ENCODE results near the gene NAT8L.

NAT8L gene

DNA sequence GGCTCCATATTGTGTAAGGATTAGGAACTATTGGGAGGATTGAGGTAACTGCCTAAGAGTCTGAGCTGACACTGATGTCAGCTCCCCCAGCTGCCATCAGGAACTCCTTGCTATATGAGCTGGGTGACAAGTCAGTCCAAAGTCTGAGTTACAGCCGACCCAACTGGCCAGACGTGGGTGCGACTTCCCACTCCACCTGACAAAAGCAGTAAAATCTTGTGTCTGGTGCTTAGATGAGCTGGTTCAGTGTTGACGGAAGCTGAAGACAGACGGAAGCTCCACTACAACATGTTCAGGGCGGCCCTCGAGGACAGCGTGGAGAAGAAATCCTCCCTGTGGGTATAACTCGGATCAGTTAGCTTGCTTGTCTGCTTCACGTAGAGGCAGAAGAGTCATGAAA is 22.8 kb upstream of the NAT8L start:
- TF ChIP-seq, protein P1, sequence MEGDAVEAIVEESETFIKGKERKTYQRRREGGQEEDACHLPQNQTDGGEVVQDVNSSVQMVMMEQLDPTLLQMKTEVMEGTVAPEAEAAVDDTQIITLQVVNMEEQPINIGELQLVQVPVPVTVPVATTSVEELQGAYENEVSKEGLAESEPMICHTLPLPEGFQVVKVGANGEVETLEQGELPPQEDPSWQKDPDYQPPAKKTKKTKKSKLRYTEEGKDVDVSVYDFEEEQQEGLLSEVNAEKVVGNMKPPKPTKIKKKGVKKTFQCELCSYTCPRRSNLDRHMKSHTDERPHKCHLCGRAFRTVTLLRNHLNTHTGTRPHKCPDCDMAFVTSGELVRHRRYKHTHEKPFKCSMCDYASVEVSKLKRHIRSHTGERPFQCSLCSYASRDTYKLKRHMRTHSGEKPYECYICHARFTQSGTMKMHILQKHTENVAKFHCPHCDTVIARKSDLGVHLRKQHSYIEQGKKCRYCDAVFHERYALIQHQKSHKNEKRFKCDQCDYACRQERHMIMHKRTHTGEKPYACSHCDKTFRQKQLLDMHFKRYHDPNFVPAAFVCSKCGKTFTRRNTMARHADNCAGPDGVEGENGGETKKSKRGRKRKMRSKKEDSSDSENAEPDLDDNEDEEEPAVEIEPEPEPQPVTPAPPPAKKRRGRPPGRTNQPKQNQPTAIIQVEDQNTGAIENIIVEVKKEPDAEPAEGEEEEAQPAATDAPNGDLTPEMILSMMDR (IDR thresholded peaks at IDR 0.05; ENCODE audit: low read length, missing control alignments) = no peak
- DNase-seq (ENCODE audit: low read depth) = no peak
- H3K4me3 ChIP-seq (replicated peaks; ENCODE audit: low read depth, low read length) = no peak overlapping the region

DNA sequence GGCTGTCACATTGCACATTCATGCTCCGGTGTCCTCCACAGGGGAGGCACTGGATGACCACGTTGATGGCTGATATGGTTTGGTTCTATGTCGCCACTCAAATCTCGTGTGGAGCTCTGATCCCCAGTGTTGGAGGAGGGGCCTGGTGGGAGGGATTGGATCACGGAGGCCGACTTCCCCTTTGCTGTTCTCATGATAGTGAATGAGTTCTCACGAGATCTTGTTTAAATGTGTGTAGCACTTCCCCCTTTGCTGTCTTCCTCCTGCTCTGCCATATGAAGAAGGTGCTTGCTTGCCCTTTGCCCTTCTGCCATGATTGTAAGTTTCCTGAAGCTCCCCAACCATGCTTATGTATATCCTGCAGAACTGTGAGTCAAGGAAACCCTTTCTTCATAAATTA is 22.3 kb upstream of the NAT8L start:
- H3K4me3 ChIP-seq (replicated peaks; ENCODE audit: low read depth, low read length) = no peak overlapping the region
- no peak for DNase-seq (ENCODE audit: low read depth)
- TF ChIP-seq, protein P1 (IDR thresholded peaks at IDR 0.05; ENCODE audit: low read length, missing control alignments) = no peak

DNA sequence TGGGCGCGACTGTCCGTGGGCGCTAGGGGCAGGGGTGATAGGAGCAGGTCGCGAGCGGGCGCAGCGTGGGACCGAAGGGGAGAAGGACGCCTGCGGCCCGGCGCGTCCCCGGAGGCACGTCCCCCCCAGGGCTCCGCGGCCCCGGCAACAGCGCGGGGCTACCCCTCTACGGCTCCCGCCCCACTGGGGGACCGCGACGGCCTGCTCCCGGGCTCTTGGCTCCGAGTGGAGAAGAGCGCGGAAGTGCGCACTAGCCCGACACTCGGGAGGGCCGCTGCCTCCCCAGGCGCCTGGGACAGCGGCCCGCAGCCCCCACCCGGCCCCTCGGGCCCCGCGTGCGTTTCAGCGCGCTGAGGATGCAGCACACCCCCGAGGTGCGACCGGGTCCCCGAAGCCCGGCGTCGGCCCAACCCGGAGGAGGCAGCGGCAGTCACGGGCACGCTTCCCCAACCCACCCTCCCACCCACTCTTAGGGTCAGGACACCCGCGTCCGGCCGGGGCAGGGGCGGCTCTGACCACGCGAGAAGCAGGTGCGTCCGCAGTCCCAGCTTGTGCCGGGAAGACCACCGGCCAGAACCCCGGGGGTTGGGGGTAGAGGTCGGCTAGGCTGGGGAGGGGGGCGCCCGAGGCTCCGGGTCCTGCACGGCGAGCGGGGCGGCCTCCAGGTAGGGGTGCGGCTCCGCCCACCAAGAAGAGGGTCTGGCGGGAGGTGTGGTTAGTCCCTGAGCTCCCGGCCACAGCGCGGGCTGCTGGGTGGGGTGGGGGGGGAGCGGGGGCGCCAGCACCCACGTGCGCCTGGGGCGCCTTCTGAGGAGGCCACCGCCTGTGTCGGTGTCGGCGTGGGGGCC is 18.5 kb upstream of the NAT8L start:
- TF ChIP-seq, protein P1 (IDR thresholded peaks at IDR 0.05; ENCODE audit: low read length, missing control alignments) = no peak
- peak overlapping the region; percentile 77 for H3K4me3 ChIP-seq (replicated peaks; ENCODE audit: low read depth, low read length)
- no peak for DNase-seq (ENCODE audit: low read depth)

DNA sequence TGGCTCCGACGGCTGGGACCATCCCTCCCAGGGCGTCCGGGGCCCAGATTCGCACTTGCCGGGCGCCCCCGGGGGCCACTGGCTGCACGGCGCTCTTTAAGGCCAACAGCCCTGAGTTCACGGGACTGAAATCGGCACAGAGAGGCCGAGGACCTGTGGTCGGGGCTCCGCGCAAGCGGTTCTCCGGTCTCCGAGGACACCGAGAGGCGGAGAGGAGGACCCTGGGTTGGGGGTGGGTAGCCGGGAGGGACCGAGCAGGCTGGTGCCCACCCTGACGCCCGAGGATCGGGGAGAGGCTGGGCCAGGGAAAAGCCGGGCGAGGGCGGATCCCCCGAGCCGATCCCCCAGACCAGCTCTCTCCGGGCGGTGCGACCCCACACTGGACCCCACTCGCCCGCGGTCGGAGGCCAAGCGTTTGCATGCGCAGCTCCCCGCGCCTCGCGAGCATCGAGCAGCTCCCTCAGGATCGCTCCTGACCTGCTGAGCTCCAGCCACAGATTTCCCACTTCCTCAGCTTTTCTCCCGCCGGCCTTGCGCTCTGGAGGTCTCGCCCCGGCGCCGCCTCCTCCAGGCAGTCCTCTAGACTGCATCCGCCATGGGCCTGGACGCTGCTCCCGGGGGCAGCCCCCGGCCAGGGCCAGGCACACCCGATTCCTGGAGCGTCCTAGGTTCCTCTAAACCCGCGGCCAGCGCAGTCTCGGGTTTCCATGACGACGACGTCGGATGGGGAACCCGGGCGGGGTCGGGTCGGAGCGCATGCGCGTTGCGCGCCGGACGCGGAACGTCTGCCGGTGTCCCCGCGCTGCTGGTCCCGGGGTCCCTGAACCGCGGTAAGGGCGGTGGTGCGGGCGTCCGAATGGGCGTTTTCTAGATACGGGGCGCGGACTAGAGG is 17.6 kb upstream of the NAT8L start:
- DNase-seq (ENCODE audit: low read depth) = peak; percentile 79
- H3K4me3 ChIP-seq (replicated peaks; ENCODE audit: low read depth, low read length) = peak overlapping the region; percentile 77
- TF ChIP-seq, protein P1 (IDR thresholded peaks at IDR 0.05; ENCODE audit: low read length, missing control alignments) = no peak

DNA sequence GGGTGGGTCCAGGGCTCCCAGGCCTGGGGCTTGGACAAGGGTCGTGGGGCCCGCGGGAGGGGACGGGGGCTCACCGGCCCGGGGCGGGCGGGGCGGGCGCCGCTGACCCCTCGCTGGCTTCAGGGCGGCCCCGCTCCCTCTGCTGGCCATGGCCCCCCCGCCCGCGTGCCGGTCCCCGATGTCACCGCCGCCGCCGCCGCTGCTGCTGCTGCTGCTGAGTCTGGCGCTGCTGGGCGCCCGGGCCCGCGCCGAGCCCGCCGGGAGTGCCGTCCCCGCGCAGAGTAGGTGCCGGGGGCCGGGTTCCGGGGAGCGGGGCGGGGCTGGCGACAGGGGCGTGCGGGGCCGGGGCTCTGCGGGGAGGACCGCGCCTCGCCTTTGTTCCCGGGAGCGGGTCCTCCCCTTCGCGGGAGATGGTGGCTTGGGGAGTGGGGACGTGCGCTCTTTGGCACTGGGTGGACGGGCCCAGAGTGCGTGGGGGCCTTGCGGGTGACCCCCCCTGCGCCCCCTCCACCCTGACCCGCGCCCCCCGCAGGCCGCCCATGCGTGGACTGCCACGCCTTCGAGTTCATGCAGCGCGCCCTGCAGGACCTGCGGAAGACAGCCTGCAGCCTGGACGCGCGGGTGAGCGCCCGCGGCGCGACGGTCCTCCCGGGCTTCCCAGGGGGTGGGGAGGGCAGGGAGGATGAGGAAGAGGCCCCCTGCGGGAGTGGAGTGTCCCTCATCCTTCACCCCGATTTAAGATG is 16.8 kb upstream of the NAT8L start:
- H3K4me3 ChIP-seq (replicated peaks; ENCODE audit: low read depth, low read length) = peak overlapping the region; percentile 77
- TF ChIP-seq, protein P1 (IDR thresholded peaks at IDR 0.05; ENCODE audit: low read length, missing control alignments) = no peak
- DNase-seq (ENCODE audit: low read depth) = no peak

DNA sequence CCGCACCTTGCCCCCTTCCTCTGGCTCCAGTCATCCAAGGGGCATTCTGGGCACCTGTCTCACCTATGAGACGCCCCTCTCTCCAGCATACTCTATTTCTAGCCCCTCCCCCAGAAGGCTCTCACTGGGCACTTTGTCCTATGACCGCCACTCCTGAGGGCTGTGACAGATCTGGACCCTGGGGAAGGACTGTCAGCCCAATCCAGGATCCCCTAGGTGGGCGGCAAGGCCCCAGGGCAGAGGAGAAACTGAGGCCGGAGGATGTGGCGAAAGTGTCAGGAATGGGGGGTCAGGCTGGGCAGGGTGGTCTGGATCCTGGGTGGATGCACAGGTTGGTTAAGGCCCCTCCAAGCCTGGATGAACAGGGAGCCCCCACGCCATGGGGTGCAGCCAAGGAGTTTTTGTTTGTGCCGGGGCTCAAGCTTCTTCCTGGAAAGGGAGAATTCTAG is 16.2 kb upstream of the NAT8L start:
- TF ChIP-seq, protein P1 (IDR thresholded peaks at IDR 0.05; ENCODE audit: low read length, missing control alignments) = no peak
- peak overlapping the region; percentile 77 for H3K4me3 ChIP-seq (replicated peaks; ENCODE audit: low read depth, low read length)
- DNase-seq (ENCODE audit: low read depth) = no peak
